Calu3 (cell line): Measurements from ENCODE around the gene CEPT1. TPM values are rescaled to one million over a fixed set of nuclear protein-coding genes. Genes with fewer than 3 reads are reported as not detected.

Experiments used
- BruUV-seq: library from RNA; stranded (reverse); fragments of 400-500 nt; replicated peaks from 2 replicates; lab custom pipeline; 2021; lab: Mats Ljungman, UMichigan
- CTCF ChIA-PET: fragments of 300-600 bp; sonication (Branson Sonifier 250); formaldehyde crosslinking; loops from one replicate; lab custom pipeline; 2022; ENCODE audit warnings: antibody characterized with exemption; lab: Charles Lee
- DNase-seq: peaks from one replicate; pipeline ENCODE4 v3.0.0; 2022
- H3K27ac Mint-ChIP-seq: one replicate; pipeline ENCODE4 v1.8.0; 2022; ENCODE audit warnings: mixed read lengths; ENCODE audit not compliant: unreplicated experiment
- H3K27me3 Mint-ChIP-seq: one replicate; pipeline ENCODE4 v1.8.0; 2022; ENCODE audit warnings: mixed read lengths; ENCODE audit not compliant: unreplicated experiment
- H3K36me3 Mint-ChIP-seq: one replicate; pipeline ENCODE4 v1.8.0; 2022; ENCODE audit warnings: mild to moderate bottlenecking, moderate library complexity, mixed read lengths; ENCODE audit not compliant: insufficient read depth, unreplicated experiment
- H3K4me1 Mint-ChIP-seq: one replicate; pipeline ENCODE4 v1.8.0; 2022; ENCODE audit warnings: mild to moderate bottlenecking, low read depth, mixed read lengths; ENCODE audit not compliant: unreplicated experiment
- H3K4me3 Mint-ChIP-seq: one replicate; pipeline ENCODE4 v1.8.0; 2022; ENCODE audit warnings: mild to moderate bottlenecking, low read depth, moderate library complexity, mixed read lengths; ENCODE audit not compliant: unreplicated experiment
- H3K9me3 Mint-ChIP-seq: one replicate; pipeline ENCODE4 v1.8.0; 2022; ENCODE audit warnings: low read depth, mixed read lengths; ENCODE audit not compliant: unreplicated experiment
- intact Hi-C: fragments of 100-400 bp; cut with micrococcal nuclease; formaldehyde crosslinking; loops from one replicate; pipeline ENCODE4 v1.10.0; 2022; ENCODE audit not compliant: unreplicated experiment
- total RNA-seq: library from RNA; stranded (reverse); gene quantifications from 2 replicates; pipeline ENCODE4 v1.2.3, GENCODE V29; 2022
- TF ChIP-seq, protein P1 (sequence below): fragments of 200-600 bp; IDR thresholded peaks from one replicate; pipeline ENCODE4 v1.8.0; 2022; ENCODE audit warnings: antibody characterized with exemption; ENCODE audit not compliant: unreplicated experiment

Gene CEPT1
- total RNA-seq, 1 experiment from 2014 or later: 24.7 TPM

DNA sequence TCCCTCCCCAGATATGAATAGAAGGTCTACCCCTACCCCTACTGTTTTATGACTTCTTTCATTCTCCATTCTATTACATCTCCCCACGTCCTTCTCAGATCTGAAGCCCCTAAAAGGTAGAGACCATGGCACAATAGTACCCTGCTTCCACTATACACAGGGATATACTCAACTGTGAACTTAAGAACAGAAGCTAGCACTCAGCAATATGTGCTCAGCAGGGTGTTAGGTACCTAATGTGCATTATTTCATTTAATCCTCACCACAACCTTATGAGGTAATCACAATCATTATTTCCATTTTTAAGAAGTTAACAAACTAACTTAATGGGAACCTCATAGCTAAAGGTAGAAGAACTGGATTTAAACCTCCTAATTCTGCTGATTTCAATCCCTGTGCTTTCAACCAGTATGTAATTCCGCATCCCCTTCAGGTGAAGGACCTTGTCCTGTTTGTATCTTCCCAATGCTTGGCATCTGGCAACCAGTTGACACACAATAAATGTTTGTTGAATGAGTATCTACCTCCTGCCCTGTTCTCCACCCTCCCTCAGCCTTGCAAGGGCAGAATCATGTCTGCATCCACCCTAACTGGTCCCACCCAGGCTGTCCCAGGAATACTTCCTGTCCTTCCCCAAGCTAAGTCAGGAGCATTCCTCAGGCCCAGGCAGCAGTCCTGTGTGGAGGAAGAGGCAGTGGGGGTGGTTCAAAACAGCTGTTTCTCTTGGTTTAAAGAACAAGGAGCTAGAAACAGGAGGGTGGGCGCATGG lies 53.9 kb downstream of the CEPT1 start:
- TF ChIP-seq, protein P1, sequence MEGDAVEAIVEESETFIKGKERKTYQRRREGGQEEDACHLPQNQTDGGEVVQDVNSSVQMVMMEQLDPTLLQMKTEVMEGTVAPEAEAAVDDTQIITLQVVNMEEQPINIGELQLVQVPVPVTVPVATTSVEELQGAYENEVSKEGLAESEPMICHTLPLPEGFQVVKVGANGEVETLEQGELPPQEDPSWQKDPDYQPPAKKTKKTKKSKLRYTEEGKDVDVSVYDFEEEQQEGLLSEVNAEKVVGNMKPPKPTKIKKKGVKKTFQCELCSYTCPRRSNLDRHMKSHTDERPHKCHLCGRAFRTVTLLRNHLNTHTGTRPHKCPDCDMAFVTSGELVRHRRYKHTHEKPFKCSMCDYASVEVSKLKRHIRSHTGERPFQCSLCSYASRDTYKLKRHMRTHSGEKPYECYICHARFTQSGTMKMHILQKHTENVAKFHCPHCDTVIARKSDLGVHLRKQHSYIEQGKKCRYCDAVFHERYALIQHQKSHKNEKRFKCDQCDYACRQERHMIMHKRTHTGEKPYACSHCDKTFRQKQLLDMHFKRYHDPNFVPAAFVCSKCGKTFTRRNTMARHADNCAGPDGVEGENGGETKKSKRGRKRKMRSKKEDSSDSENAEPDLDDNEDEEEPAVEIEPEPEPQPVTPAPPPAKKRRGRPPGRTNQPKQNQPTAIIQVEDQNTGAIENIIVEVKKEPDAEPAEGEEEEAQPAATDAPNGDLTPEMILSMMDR: no peak
- no peak for DNase-seq
- no peaks in the 10 kb centered on the region for H3K27me3 Mint-ChIP-seq

DNA sequence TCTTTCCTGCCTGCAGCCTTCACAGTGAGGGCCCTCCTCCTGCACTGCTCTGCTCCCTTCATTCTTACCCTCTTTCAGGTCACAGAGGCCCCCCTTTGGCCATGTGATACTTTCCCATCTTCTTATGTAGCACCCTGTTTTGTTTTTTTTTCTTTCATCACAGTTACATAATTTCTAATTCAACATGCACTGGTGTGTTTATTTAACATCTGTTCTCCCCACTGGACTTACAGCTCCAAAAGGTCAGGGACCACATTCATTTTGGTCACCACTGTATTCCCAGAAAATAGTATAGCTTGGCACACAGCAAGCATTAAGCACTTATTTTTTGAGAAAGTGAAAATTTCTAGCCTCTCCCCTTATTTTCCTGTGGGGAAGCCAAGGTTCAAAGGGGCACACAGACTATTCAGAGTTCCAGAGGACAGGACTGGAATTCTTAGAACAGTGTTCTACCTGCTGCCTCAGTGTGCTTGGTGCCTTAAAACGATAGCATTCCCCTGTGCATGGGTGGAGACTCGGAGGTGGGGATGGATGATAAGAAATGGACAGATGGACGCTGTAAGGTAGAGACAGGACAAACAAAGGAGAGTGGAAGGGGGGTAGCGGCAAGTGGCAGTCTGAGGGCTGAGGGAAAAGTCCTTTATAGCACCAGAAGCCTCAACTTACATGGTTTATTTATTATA lies 55.1 kb downstream of the CEPT1 start:
- TF ChIP-seq, protein P1: no peak
- CTCF ChIA-PET: no interaction called here
- no peak for DNase-seq

More for the DNA sequence above, 53.9 kb downstream of the CEPT1 start:
- Mint-ChIP-seq H3K36me3 (peaks cover 23% of the 10 kb centered on the region), H3K4me3 (peak overlapping the region; percentile 16), H3K27ac (no peak overlapping the region), H3K4me1 (peaks cover 38% of the 10 kb centered on the region), H3K9me3 (no peaks in the 10 kb centered on the region)
- CTCF ChIA-PET: no interaction called here
- no TSS peak for BruUV-seq
- intact Hi-C loops: no loop called here

DNA sequence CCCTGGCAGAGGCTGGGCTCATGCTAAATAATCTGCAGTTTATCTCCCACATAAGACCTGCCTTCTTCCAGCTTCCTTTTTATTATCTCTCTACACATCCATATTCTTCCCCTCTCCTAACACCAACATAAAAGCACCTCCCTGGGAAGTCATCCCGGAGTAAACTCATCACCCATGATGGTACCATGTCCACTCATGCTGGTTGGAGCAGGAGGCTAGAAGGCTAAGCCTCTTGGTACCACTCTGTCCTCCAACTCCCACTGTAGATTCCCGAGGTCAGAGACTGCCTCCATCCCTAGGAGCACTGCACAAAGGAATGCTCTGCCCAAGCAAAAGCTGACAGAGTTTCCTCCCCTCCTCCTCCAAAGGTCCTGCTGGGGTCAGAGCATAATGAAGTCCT lies 56.2 kb downstream of the CEPT1 start:
- CTCF ChIA-PET: no interaction called here
- DNase-seq: no peak
- intact Hi-C loops: no loop called here
- Mint-ChIP-seq H3K27ac (no peak overlapping the region), H3K36me3 (peaks cover 32% of the 10 kb centered on the region), H3K27me3 (no peaks in the 10 kb centered on the region), H3K4me1 (peaks cover 52% of the 10 kb centered on the region), H3K9me3 (no peaks in the 10 kb centered on the region), H3K4me3 (no peak overlapping the region)
- no TSS peak for BruUV-seq
- TF ChIP-seq, protein P1: no peak

More for the DNA sequence above, 55.1 kb downstream of the CEPT1 start:
- intact Hi-C loops: no loop called here
- Mint-ChIP-seq H3K27me3 (no peaks in the 10 kb centered on the region), H3K4me3 (no peak overlapping the region), H3K27ac (peak overlapping the region; percentile 15), H3K9me3 (no peaks in the 10 kb centered on the region), H3K4me1 (peaks cover 43% of the 10 kb centered on the region), H3K36me3 (peaks cover 28% of the 10 kb centered on the region)
- no TSS peak for BruUV-seq

DNA sequence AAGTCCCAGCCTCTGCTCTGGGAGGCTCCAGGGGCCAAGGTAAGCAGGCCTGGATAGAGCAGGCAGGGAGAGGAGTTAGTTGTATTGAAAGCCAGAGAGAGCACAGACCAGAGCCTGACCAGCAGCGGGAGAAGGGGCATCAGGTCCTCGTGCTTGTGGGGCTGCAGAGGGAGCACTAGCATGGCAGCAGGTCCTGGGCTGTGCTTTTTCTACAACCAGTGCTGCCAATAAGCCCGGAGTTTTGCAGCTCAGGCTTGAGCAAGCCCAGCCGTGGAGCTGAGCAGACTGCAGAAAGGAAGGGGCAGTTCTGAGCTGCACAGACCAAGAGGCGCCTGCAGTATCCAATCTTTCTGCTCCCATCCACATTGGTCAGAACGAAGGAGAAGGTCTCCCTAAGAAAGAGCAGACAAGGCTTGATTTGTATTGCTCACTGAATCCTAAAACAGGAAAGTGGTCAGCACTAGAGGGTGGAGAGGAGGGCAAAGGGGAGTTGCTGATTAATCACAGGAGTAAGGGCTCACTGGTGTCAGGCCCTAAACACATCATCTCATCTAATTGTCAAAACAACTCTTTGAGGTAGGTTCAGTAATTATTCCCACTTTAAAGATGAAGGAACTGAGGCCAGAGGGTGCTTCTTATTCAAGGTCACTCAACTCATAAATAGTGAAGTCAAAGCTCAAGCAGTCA lies 57.7 kb downstream of the CEPT1 start:
- peak; percentile 27 for DNase-seq
- intact Hi-C loops: no loop called here
- Mint-ChIP-seq H3K9me3 (no peaks in the 10 kb centered on the region), H3K36me3 (peaks cover 32% of the 10 kb centered on the region), H3K27me3 (no peaks in the 10 kb centered on the region), H3K4me1 (peaks cover 57% of the 10 kb centered on the region), H3K4me3 (no peak overlapping the region), H3K27ac (no peak overlapping the region)
- BruUV-seq: no TSS peak
- CTCF ChIA-PET: no interaction called here
- TF ChIP-seq, protein P1: no peak
